ENCODE measurements around the gene RNF31. TPM values are rescaled to one million over a fixed set of nuclear protein-coding genes. Genes with fewer than 3 reads are reported as not detected.
A peak's percentile ranks its signal among the peaks of the same experiment; 100 is the strongest.

Gene RNF31
- total and polyA plus RNA-seq, 2 experiments from 2014 or later, result 27.8 to 29.7 TPM

DNA sequence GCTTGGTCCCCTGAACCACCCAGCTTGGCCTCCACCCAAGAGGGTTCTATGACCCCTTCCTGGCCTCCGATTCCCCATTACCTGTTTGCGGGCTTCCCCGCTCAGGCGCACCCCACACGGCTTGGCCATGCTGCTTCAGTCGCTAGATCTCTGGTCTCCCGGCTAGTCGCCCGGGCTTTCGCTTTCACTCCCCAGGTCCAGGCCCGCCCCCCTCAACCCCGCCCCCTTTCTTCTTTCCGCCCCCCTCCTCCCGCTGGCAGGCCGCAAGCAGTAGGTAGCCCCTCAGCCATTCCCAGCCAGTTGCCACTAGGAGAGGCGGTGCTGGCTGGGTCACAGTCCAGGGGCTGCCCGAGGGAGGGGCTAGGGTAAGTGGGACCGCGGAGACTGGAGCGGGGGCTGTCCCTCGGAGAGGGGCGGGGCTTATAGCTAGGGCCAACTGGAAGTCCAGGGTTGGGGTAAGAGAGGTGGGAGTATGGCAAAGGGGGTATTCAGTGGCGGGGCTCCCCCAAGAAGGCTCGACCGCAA is 783 bp upstream of the RNF31 start, which contains the start of gene PSME2:
Gene PSME2, minus strand, starts transcription at position 158 of the 525 bp plus-strand sequence. Its CDS starts 29 bp downstream, at position 129.
- no peak for TF ChIP-seq EZH2phosphoT487 (IDR thresholded peaks at IDR 0.05; ENCODE audit: low read depth, severe bottlenecking, unreplicated experiment)
- TF ChIP-seq EZH2 (IDR thresholded peaks at IDR 0.05; ENCODE audit: borderline replicate concordance), result no peak
- TF ChIP-seq, protein P1, sequence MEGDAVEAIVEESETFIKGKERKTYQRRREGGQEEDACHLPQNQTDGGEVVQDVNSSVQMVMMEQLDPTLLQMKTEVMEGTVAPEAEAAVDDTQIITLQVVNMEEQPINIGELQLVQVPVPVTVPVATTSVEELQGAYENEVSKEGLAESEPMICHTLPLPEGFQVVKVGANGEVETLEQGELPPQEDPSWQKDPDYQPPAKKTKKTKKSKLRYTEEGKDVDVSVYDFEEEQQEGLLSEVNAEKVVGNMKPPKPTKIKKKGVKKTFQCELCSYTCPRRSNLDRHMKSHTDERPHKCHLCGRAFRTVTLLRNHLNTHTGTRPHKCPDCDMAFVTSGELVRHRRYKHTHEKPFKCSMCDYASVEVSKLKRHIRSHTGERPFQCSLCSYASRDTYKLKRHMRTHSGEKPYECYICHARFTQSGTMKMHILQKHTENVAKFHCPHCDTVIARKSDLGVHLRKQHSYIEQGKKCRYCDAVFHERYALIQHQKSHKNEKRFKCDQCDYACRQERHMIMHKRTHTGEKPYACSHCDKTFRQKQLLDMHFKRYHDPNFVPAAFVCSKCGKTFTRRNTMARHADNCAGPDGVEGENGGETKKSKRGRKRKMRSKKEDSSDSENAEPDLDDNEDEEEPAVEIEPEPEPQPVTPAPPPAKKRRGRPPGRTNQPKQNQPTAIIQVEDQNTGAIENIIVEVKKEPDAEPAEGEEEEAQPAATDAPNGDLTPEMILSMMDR (IDR thresholded peaks at IDR 0.05; ENCODE audit: poor library complexity), result no peak
- peak within 1 kb of the TSS; percentile 48 for H2AFZ ChIP-seq
- H3K4me2 ChIP-seq, result peak within 1 kb of the TSS; percentile 92
- peak within 1 kb of the TSS; percentile 79 for H3K27ac ChIP-seq
- no peaks in the 10 kb centered on the region for H3K36me3 ChIP-seq (replicated peaks; ENCODE audit: insufficient read depth, low read depth)
- peaks cover 47% of the 10 kb centered on the region for H3K79me2 ChIP-seq
- peaks cover 15% of the 10 kb centered on the region for H3K4me1 ChIP-seq (ENCODE audit: insufficient read depth)
- peak; percentile 98 for DNase-seq (ENCODE audit: low spot score)
- 3% methylated on average over 13 of the region's 25 CpGs for WGBS (ENCODE audit: low lambda C conversion rate, missing lambda C conversion rate)
- H3K9me2 ChIP-seq (replicated peaks; ENCODE audit: insufficient read depth), result no peaks in the 10 kb centered on the region
- H3K4me3 ChIP-seq, result peak within 1 kb of the TSS; percentile 91
- H3K27me3 ChIP-seq, result no peaks in the 10 kb centered on the region
- H4K20me1 ChIP-seq (ENCODE audit: insufficient read depth, poor library complexity, severe bottlenecking), result peaks cover 6% of the 10 kb centered on the region
- no peaks in the 10 kb centered on the region for H3K9me3 ChIP-seq (ENCODE audit: low read depth)

DNA sequence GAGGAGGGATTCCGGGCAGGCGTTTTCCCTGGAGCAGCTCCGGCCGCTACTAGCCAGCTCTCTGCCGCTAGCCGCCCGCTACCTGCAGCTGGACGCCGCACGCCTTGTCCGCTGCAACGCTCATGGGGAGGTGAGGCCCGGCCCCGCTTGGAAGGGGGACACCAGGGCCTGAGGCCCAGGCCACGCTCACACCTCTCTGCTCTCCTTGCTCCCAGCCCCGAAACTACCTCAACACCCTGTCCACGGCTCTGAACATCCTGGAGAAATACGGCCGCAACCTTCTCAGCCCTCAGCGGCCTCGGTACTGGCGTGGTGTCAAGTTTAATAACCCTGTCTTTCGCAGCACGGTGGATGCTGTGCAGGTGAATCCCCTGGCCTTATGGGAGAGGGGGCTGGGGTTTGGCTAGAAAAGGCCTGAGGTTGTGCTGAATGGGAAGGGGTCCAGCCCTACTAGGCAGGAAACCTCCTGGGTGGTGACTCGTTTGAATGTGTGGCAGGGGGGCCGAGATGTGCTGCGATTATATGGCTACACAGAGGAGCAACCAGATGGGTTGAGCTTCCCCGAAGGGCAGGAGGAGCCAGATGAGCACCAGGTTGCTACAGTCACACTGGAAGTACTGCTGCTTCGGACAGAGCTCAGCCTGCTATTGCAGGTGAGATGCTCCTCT is 597 bp downstream of the RNF31 start:
- Histone ChIP-seq H4K20me1 (ENCODE audit: insufficient read depth, poor library complexity, severe bottlenecking) (peaks cover 6% of the 10 kb centered on the region), H2AFZ (peak overlapping the region; percentile 42), H3K9me3 (ENCODE audit: low read depth) (no peaks in the 10 kb centered on the region), H3K4me3 (peak overlapping the region; percentile 91), H3K27ac (peak overlapping the region; percentile 4), H3K79me2 (peaks cover 47% of the 10 kb centered on the region), H3K36me3 (replicated peaks; ENCODE audit: insufficient read depth, low read depth) (no peaks in the 10 kb centered on the region), H3K4me2 (peak overlapping the region; percentile 92), H3K4me1 (ENCODE audit: insufficient read depth) (peaks cover 15% of the 10 kb centered on the region), H3K27me3 (no peaks in the 10 kb centered on the region), H3K9me2 (replicated peaks; ENCODE audit: insufficient read depth) (no peaks in the 10 kb centered on the region)
- WGBS (ENCODE audit: low lambda C conversion rate, missing lambda C conversion rate), result 10% methylated on average over 29 of the region's 29 CpGs
- no peak for DNase-seq (ENCODE audit: low spot score)
- TF ChIP-seq EZH2phosphoT487 (IDR thresholded peaks at IDR 0.05; ENCODE audit: low read depth, severe bottlenecking, unreplicated experiment), result no peak
- TF ChIP-seq, protein P1 (IDR thresholded peaks at IDR 0.05; ENCODE audit: poor library complexity), result no peak
- no peak for TF ChIP-seq EZH2 (IDR thresholded peaks at IDR 0.05; ENCODE audit: borderline replicate concordance)

DNA sequence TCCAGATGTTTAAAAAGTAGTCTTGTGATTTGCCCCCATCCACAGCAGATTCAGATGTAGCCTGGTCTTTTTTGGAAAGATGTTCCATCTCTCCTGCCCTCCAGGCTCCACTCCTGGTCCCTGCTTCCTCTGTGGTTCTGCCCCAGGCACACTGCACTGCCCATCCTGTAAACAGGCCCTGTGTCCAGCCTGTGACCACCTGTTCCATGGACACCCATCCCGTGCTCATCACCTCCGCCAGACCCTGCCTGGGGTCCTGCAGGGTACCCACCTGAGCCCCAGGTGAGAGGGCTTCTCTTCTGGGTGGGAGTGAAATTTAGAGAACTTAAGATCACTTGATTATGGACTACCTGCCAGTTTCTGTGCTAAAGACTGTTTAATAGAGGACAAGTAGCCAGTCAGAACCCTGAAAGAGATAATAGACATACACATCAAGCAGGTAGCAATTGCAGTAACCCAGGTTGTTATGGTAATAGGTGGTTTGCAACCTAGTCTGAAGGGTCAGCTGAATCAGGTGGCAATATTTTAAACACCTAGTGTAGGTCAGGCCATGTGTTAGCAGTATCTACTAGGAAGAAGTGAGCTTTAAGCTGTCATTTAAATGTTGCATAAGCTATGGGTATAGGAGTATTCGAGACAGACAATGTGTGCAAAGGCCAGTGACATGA is 2.1 kb downstream of the RNF31 start:
- TF ChIP-seq EZH2 (IDR thresholded peaks at IDR 0.05; ENCODE audit: borderline replicate concordance), result no peak
- TF ChIP-seq, protein P1 (IDR thresholded peaks at IDR 0.05; ENCODE audit: poor library complexity), result no peak
- no peak for TF ChIP-seq EZH2phosphoT487 (IDR thresholded peaks at IDR 0.05; ENCODE audit: low read depth, severe bottlenecking, unreplicated experiment)
- peaks cover 15% of the 10 kb centered on the region for H3K4me1 ChIP-seq (ENCODE audit: insufficient read depth)
- DNase-seq (ENCODE audit: low spot score), result no peak
- no peaks in the 10 kb centered on the region for H3K36me3 ChIP-seq (replicated peaks; ENCODE audit: insufficient read depth, low read depth)
- no peak overlapping the region for H3K4me3 ChIP-seq
- H2AFZ ChIP-seq, result no peak overlapping the region
- WGBS (ENCODE audit: low lambda C conversion rate, missing lambda C conversion rate), result 99% methylated on average over 3 of the region's 3 CpGs
- H3K9me3 ChIP-seq (ENCODE audit: low read depth), result no peaks in the 10 kb centered on the region
- no peaks in the 10 kb centered on the region for H3K27me3 ChIP-seq
- no peak overlapping the region for H3K4me2 ChIP-seq
- no peaks in the 10 kb centered on the region for H3K9me2 ChIP-seq (replicated peaks; ENCODE audit: insufficient read depth)
- H4K20me1 ChIP-seq (ENCODE audit: insufficient read depth, poor library complexity, severe bottlenecking), result peaks cover 6% of the 10 kb centered on the region
- no peak overlapping the region for H3K27ac ChIP-seq
- H3K79me2 ChIP-seq, result peaks cover 45% of the 10 kb centered on the region
